T-helper 22 cell (primary cell): ENCODE data around the gene CFAP57.

Experiments
- DNase-seq: peaks from one replicate; pipeline ENCODE4 v3.0.0-alpha.2; 2020; ENCODE audit warnings: low read depth

The CFAP57 gene

GRCh38 chr1:43277116-43277876 lies 105.2 kb downstream of the CFAP57 start:
- DNase-seq: no peak

- no peak for DNase-seq
Observed at GRCh38 chr1:43279161-43279560, 107.0 kb downstream of the CFAP57 start.

- no peak for DNase-seq
Observed at GRCh38 chr1:43279666-43280065, 107.5 kb downstream of the CFAP57 start.

GRCh38 chr1:43280692-43281091 lies 108.6 kb downstream of the CFAP57 start:
- no peak for DNase-seq

GRCh38 chr1:43282220-43283195 lies 110.4 kb downstream of the CFAP57 start:
- DNase-seq: no peak

- no peak for DNase-seq
Observed at GRCh38 chr1:43284065-43284464, 111.9 kb downstream of the CFAP57 start.

- no peak for DNase-seq
Observed at GRCh38 chr1:43284546-43285110, 112.5 kb downstream of the CFAP57 start.

- no peak for DNase-seq
Observed at GRCh38 chr1:43285269-43285990, 113.3 kb downstream of the CFAP57 start, which contains the start of gene C1orf210. Gene C1orf210 (minus strand): TSS chr1:43285581. CDS start chr1:43283270, 2,311 bp downstream.

- no peak for DNase-seq
Observed at GRCh38 chr1:43286115-43286514, 114.0 kb downstream of the CFAP57 start.

- DNase-seq: no peak
Observed at GRCh38 chr1:43286533-43286932, 114.4 kb downstream of the CFAP57 start.

- no peak for DNase-seq
Observed at GRCh38 chr1:43288058-43288784, 116.1 kb downstream of the CFAP57 start.

GRCh38 chr1:43288785-43289706 lies 116.9 kb downstream of the CFAP57 start:
- no peak for DNase-seq

GRCh38 chr1:43292216-43292615 lies 120.1 kb downstream of the CFAP57 start:
- DNase-seq: no peak

- no peak for DNase-seq
Observed at GRCh38 chr1:43292679-43293078, 120.5 kb downstream of the CFAP57 start.

GRCh38 chr1:43293176-43293575 lies 121.0 kb downstream of the CFAP57 start:
- no peak for DNase-seq

GRCh38 chr1:43293896-43294760 lies 122.0 kb downstream of the CFAP57 start:
- no peak for DNase-seq

- no peak for DNase-seq
Observed at GRCh38 chr1:43294761-43295160, 122.6 kb downstream of the CFAP57 start.

GRCh38 chr1:43296207-43296606 lies 124.1 kb downstream of the CFAP57 start:
- no peak for DNase-seq

GRCh38 chr1:43298055-43298454 lies 125.9 kb downstream of the CFAP57 start:
- DNase-seq: no peak
